Measurements from ENCODE around the gene KPNA5.

The KPNA5 gene

GRCh38 chr6:116762235-116762634, 81.2 kb downstream of the KPNA5 start:
- H3K4me3 ChIP-seq (ENCODE audit: low read depth, low read length) = peak overlapping the region; percentile 14; the same call in 1 of the 2 replicates
- H3K27ac ChIP-seq (ENCODE audit: low read depth, low read length) = no peak overlapping the region
- H3K27me3 ChIP-seq (ENCODE audit: control insufficient read depth, insufficient read depth, low read length) = peaks cover 36% of the 10 kb centered on the region
- no peaks in the 10 kb centered on the region for H3K36me3 ChIP-seq (ENCODE audit: control insufficient read depth, insufficient read depth, low read length)
- H3K4me1 ChIP-seq (ENCODE audit: control insufficient read depth, insufficient read depth, low read length) = peaks cover 14% of the 10 kb centered on the region
- H3K9me3 ChIP-seq (ENCODE audit: control insufficient read depth, insufficient read depth, low read length) = no peaks in the 10 kb centered on the region
- no peak overlapping the region; the same call in 1 of the 2 replicates for H3K9ac ChIP-seq (ENCODE audit: low read depth, low read length)

GRCh38 chr6:116763048-116763447, 82.0 kb downstream of the KPNA5 start:
- Histone ChIP-seq H3K27ac (ENCODE audit: low read depth, low read length) (no peak overlapping the region), H3K9ac (ENCODE audit: low read depth, low read length) (no peak overlapping the region), H3K9me3 (ENCODE audit: control insufficient read depth, insufficient read depth, low read length) (no peaks in the 10 kb centered on the region), H3K4me1 (ENCODE audit: control insufficient read depth, insufficient read depth, low read length) (peaks cover 14% of the 10 kb centered on the region), H3K27me3 (ENCODE audit: control insufficient read depth, insufficient read depth, low read length) (peaks cover 39% of the 10 kb centered on the region), H3K36me3 (ENCODE audit: control insufficient read depth, insufficient read depth, low read length) (no peaks in the 10 kb centered on the region), H3K4me3 (ENCODE audit: low read depth, low read length) (no peak overlapping the region; the same call in 1 of the 2 replicates)

- no peak overlapping the region for H3K27ac ChIP-seq (ENCODE audit: low read depth, low read length)
- peaks cover 14% of the 10 kb centered on the region for H3K4me1 ChIP-seq (ENCODE audit: control insufficient read depth, insufficient read depth, low read length)
- peaks cover 39% of the 10 kb centered on the region for H3K27me3 ChIP-seq (ENCODE audit: control insufficient read depth, insufficient read depth, low read length)
- H3K9me3 ChIP-seq (ENCODE audit: control insufficient read depth, insufficient read depth, low read length) = no peaks in the 10 kb centered on the region
- peak overlapping the region; percentile 79 for H3K4me3 ChIP-seq (ENCODE audit: low read depth, low read length)
- H3K36me3 ChIP-seq (ENCODE audit: control insufficient read depth, insufficient read depth, low read length) = no peaks in the 10 kb centered on the region
- H3K9ac ChIP-seq (ENCODE audit: low read depth, low read length) = peak overlapping the region; percentile 43
Measured at GRCh38 chr6:116763906-116764628, 83.1 kb downstream of the KPNA5 start.

GRCh38 chr6:116764629-116764960, 83.6 kb downstream of the KPNA5 start:
- Histone ChIP-seq H3K27me3 (ENCODE audit: control insufficient read depth, insufficient read depth, low read length) (peaks cover 39% of the 10 kb centered on the region), H3K9me3 (ENCODE audit: control insufficient read depth, insufficient read depth, low read length) (no peaks in the 10 kb centered on the region), H3K36me3 (ENCODE audit: control insufficient read depth, insufficient read depth, low read length) (no peaks in the 10 kb centered on the region), H3K4me1 (ENCODE audit: control insufficient read depth, insufficient read depth, low read length) (peaks cover 14% of the 10 kb centered on the region), H3K9ac (ENCODE audit: low read depth, low read length) (peak overlapping the region; percentile 43), H3K4me3 (ENCODE audit: low read depth, low read length) (peak overlapping the region; percentile 79), H3K27ac (ENCODE audit: low read depth, low read length) (no peak overlapping the region)

- no peak within 1 kb of the TSS for H3K27ac ChIP-seq (ENCODE audit: low read depth, low read length)
- no peaks in the 10 kb centered on the region for H3K36me3 ChIP-seq (ENCODE audit: control insufficient read depth, insufficient read depth, low read length)
- H3K27me3 ChIP-seq (ENCODE audit: control insufficient read depth, insufficient read depth, low read length) = peaks cover 39% of the 10 kb centered on the region
- H3K4me3 ChIP-seq (ENCODE audit: low read depth, low read length) = peak within 1 kb of the TSS; percentile 79
- no peaks in the 10 kb centered on the region for H3K9me3 ChIP-seq (ENCODE audit: control insufficient read depth, insufficient read depth, low read length)
- H3K9ac ChIP-seq (ENCODE audit: low read depth, low read length) = peak within 1 kb of the TSS; percentile 43
- H3K4me1 ChIP-seq (ENCODE audit: control insufficient read depth, insufficient read depth, low read length) = peaks cover 14% of the 10 kb centered on the region
Measured at GRCh38 chr6:116764961-116765841, 84.2 kb downstream of the KPNA5 start, which contains the start of gene FAM162B. Gene FAM162B, minus strand, starts transcription at chr6:116765719. Its CDS starts 143 bp downstream, at chr6:116765576.

- Histone ChIP-seq H3K27ac (ENCODE audit: low read depth, low read length) (no peak overlapping the region), H3K9me3 (ENCODE audit: control insufficient read depth, insufficient read depth, low read length) (no peaks in the 10 kb centered on the region), H3K36me3 (ENCODE audit: control insufficient read depth, insufficient read depth, low read length) (no peaks in the 10 kb centered on the region), H3K27me3 (ENCODE audit: control insufficient read depth, insufficient read depth, low read length) (peaks cover 39% of the 10 kb centered on the region), H3K9ac (ENCODE audit: low read depth, low read length) (no peak overlapping the region), H3K4me3 (ENCODE audit: low read depth, low read length) (no peak overlapping the region), H3K4me1 (ENCODE audit: control insufficient read depth, insufficient read depth, low read length) (peaks cover 14% of the 10 kb centered on the region)
Measured at GRCh38 chr6:116766506-116767176, 85.6 kb downstream of the KPNA5 start.

- no peaks in the 10 kb centered on the region for H3K36me3 ChIP-seq (ENCODE audit: control insufficient read depth, insufficient read depth, low read length)
- peaks cover 3% of the 10 kb centered on the region; the same call in 1 of the 2 replicates for H3K4me1 ChIP-seq (ENCODE audit: control insufficient read depth, insufficient read depth, low read length)
- no peak overlapping the region for H3K9ac ChIP-seq (ENCODE audit: low read depth, low read length)
- no peak overlapping the region for H3K27ac ChIP-seq (ENCODE audit: low read depth, low read length)
- H3K9me3 ChIP-seq (ENCODE audit: control insufficient read depth, insufficient read depth, low read length) = no peaks in the 10 kb centered on the region
- peaks cover 39% of the 10 kb centered on the region for H3K27me3 ChIP-seq (ENCODE audit: control insufficient read depth, insufficient read depth, low read length)
- H3K4me3 ChIP-seq (ENCODE audit: low read depth, low read length) = no peak overlapping the region
Measured at GRCh38 chr6:116767715-116768114, 86.7 kb downstream of the KPNA5 start.

- no peaks in the 10 kb centered on the region for H3K4me1 ChIP-seq (ENCODE audit: control insufficient read depth, insufficient read depth, low read length)
- H3K4me3 ChIP-seq (ENCODE audit: low read depth, low read length) = no peak overlapping the region
- no peak overlapping the region for H3K27ac ChIP-seq (ENCODE audit: low read depth, low read length)
- no peaks in the 10 kb centered on the region for H3K36me3 ChIP-seq (ENCODE audit: control insufficient read depth, insufficient read depth, low read length)
- 0 out of 2 replicates have a peak, but pooled peaks cover under 1% of the 10 kb centered on the region for H3K27me3 ChIP-seq (ENCODE audit: control insufficient read depth, insufficient read depth, low read length)
- H3K9ac ChIP-seq (ENCODE audit: low read depth, low read length) = no peak overlapping the region
- H3K9me3 ChIP-seq (ENCODE audit: control insufficient read depth, insufficient read depth, low read length) = no peaks in the 10 kb centered on the region
Measured at GRCh38 chr6:116772450-116772849, 91.4 kb downstream of the KPNA5 start.

- Histone ChIP-seq H3K27me3 (ENCODE audit: control insufficient read depth, insufficient read depth, low read length) (no peaks in the 10 kb centered on the region), H3K9ac (ENCODE audit: low read depth, low read length) (no peak overlapping the region), H3K27ac (ENCODE audit: low read depth, low read length) (no peak overlapping the region), H3K4me3 (ENCODE audit: low read depth, low read length) (no peak overlapping the region), H3K4me1 (ENCODE audit: control insufficient read depth, insufficient read depth, low read length) (no peaks in the 10 kb centered on the region), H3K9me3 (ENCODE audit: control insufficient read depth, insufficient read depth, low read length) (no peaks in the 10 kb centered on the region), H3K36me3 (ENCODE audit: control insufficient read depth, insufficient read depth, low read length) (no peaks in the 10 kb centered on the region)
Measured at GRCh38 chr6:116773886-116774285, 92.9 kb downstream of the KPNA5 start.

GRCh38 chr6:116779573-116780164, 98.7 kb downstream of the KPNA5 start:
- Histone ChIP-seq H3K4me3 (ENCODE audit: low read depth, low read length) (no peak overlapping the region), H3K9ac (ENCODE audit: low read depth, low read length) (no peak overlapping the region), H3K9me3 (ENCODE audit: control insufficient read depth, insufficient read depth, low read length) (no peaks in the 10 kb centered on the region)

More at GRCh38 chr6:116779573-116780164, 98.7 kb downstream of the KPNA5 start:
- H3K27me3 ChIP-seq (ENCODE audit: control insufficient read depth, insufficient read depth, low read length) = no peaks in the 10 kb centered on the region
- H3K36me3 ChIP-seq (ENCODE audit: control insufficient read depth, insufficient read depth, low read length) = no peaks in the 10 kb centered on the region
- no peak overlapping the region for H3K27ac ChIP-seq (ENCODE audit: low read depth, low read length)
- no peaks in the 10 kb centered on the region for H3K4me1 ChIP-seq (ENCODE audit: control insufficient read depth, insufficient read depth, low read length)

Data from HUES48 (cell line).